ENCODE results near the gene ZNF175.

ZNF175 gene

GRCh38 chr19:51637362-51637978, 66.4 kb downstream of the ZNF175 start:
- DNase-seq, result no peak

GRCh38 chr19:51639916-51640315, 68.8 kb downstream of the ZNF175 start:
- no peak for DNase-seq

- no peak for DNase-seq
Observed at GRCh38 chr19:51640386-51640785, 69.3 kb downstream of the ZNF175 start.

- DNase-seq, result no peak
Observed at GRCh38 chr19:51641648-51642047, 70.6 kb downstream of the ZNF175 start.

Data from NK-92 treated with Interleukin-12 subunit alpha and Interleukin-12 subunit beta, amount 100 ng/mL, for 24 hours (cell line).